Thoracic aorta (tissue), 2 donors: ENCODE results near the gene PDE2A. TPM values are rescaled to one million over a fixed set of nuclear protein-coding genes. Genes with fewer than 3 reads are reported as not detected.

Experiments
- ATAC-seq: fragments of 150-250 bp; one replicate; pipeline ENCODE4 v1.8.0; 2017; ENCODE audit warnings: low read depth; ENCODE audit not compliant: insufficient number of reproducible peaks, low FRiP score
- DNase-seq: peaks from one replicate; pipeline ENCODE4 v3.0.0-alpha.2; 2020; ENCODE audit warnings: low spot score
- H3K27ac ChIP-seq, 2 donors: fragments of 200-600 bp; sonication (generic); 1 replicate in 1 of 2; 2 replicates in 1 of 2; pipeline ENCODE4 v1.5.1; 2016; ENCODE audit warnings: mild to moderate bottlenecking in 2 of 2, moderate library complexity in 2 of 2
- H3K27me3 ChIP-seq: fragments of 200-600 bp; sonication (generic); replicated peaks from 2 replicates; pipeline ENCODE4 v1.6.0; 2016; ENCODE audit warnings: mild to moderate bottlenecking; ENCODE audit not compliant: insufficient read depth
- H3K36me3 ChIP-seq: fragments of 200-600 bp; sonication (generic); one replicate; pipeline ENCODE4 v1.5.1; 2016
- H3K4me1 ChIP-seq, 2 donors: fragments of 200-600 bp; sonication (generic); 1 replicate in 1 of 2; 2 replicates in 1 of 2; pipeline versions ENCODE4 v1.5.1 to v1.6.0; 2016; ENCODE audit warnings: low read depth in 2 of 2, mild to moderate bottlenecking in 1 of 2; ENCODE audit not compliant: control insufficient read depth in 1 of 2
- H3K4me3 ChIP-seq: fragments of 200-600 bp; sonication (generic); 2 replicates; pipeline ENCODE4 v1.5.1; 2016; ENCODE audit warnings: mild to moderate bottlenecking
- H3K9me3 ChIP-seq: fragments of 200-600 bp; sonication (generic); 2 replicates; pipeline ENCODE4 v1.5.1; 2016
- CTCF ChIP-seq: fragments of 200-600 bp; sonication (generic); IDR thresholded peaks from one replicate; pipeline ENCODE4 v1.5.1; 2019; ENCODE audit warnings: antibody characterized with exemption
- total RNA-seq, 2 donors: library from RNA; depleted of rRNA; stranded (reverse); fragments of >200 nt; gene quantifications; one replicate each; pipeline versions ENCODE4 v1.1.0 to v1.2.3, GENCODE V29; 2016

PDE2A gene
- total RNA-seq, 2 donors from 2014 or later = 28.1 to 37.1 TPM

- DNase-seq (no peak), ATAC-seq (no peak)
- H3K4me1 ChIP-seq = no peaks in the 10 kb centered on the region
- H3K9me3 ChIP-seq = no peaks in the 10 kb centered on the region
- H3K27me3 ChIP-seq = no peaks in the 10 kb centered on the region
- H3K4me3 ChIP-seq = no peak overlapping the region
- H3K27ac ChIP-seq = no peak overlapping the region
- no peak for TF ChIP-seq CTCF
- H3K36me3 ChIP-seq = no peaks in the 10 kb centered on the region
These were observed 22.1 kb downstream of the PDE2A start for GRCh38 chr11:72652133-72652532.

GRCh38 chr11:72649215-72649976 lies 24.8 kb downstream of the PDE2A start:
- DNase-seq = no peak
- H3K4me1 ChIP-seq = no peaks in the 10 kb centered on the region
- H3K36me3 ChIP-seq = no peaks in the 10 kb centered on the region
- TF ChIP-seq CTCF = no peak
- H3K4me3 ChIP-seq = no peak overlapping the region
- H3K27ac ChIP-seq = no peak overlapping the region
- no peaks in the 10 kb centered on the region for H3K9me3 ChIP-seq
- no peaks in the 10 kb centered on the region for H3K27me3 ChIP-seq
- ATAC-seq = no peak

GRCh38 chr11:72648384-72649136 lies 25.7 kb downstream of the PDE2A start:
- Histone ChIP-seq H3K36me3 (no peaks in the 10 kb centered on the region), H3K27ac (no peak overlapping the region), H3K4me3 (no peak overlapping the region), H3K4me1 (peaks cover 0 to 2% of the 10 kb centered on the region in 2 donors), H3K27me3 (no peaks in the 10 kb centered on the region), H3K9me3 (no peaks in the 10 kb centered on the region)
- DNase-seq (no peak), ATAC-seq (no peak)
- TF ChIP-seq CTCF = no peak

- H3K27ac ChIP-seq = no peak overlapping the region
- TF ChIP-seq CTCF = no peak
- no peak overlapping the region for H3K4me3 ChIP-seq
- no peaks in the 10 kb centered on the region for H3K36me3 ChIP-seq
- no peaks in the 10 kb centered on the region for H3K9me3 ChIP-seq
- no peaks in the 10 kb centered on the region for H3K27me3 ChIP-seq
- ATAC-seq (no peak), DNase-seq (no peak)
- peaks cover 0 to 8% of the 10 kb centered on the region in 2 donors for H3K4me1 ChIP-seq
These were observed 26.3 kb downstream of the PDE2A start for GRCh38 chr11:72647882-72648281.

GRCh38 chr11:72646472-72646871 lies 27.8 kb downstream of the PDE2A start:
- Histone ChIP-seq H3K9me3 (no peaks in the 10 kb centered on the region), H3K4me1 (peaks cover 0 to 19% of the 10 kb centered on the region in 2 donors), H3K4me3 (no peak overlapping the region), H3K27ac (no peak overlapping the region), H3K27me3 (peaks cover 1% of the 10 kb centered on the region), H3K36me3 (no peaks in the 10 kb centered on the region)
- no peak for TF ChIP-seq CTCF
- DNase-seq = no peak
- ATAC-seq = no peak
